ENCODE measurements around the gene SEPHS1. TPM values are rescaled to one million over a fixed set of nuclear protein-coding genes. Genes with fewer than 3 reads are reported as not detected.

SEPHS1 gene
- total and polyA plus RNA-seq, 2 of the 8 experiments (the other 6 are each of a cell fraction or from before 2014, with no cell fraction given) = 270 to 683 TPM

DNA sequence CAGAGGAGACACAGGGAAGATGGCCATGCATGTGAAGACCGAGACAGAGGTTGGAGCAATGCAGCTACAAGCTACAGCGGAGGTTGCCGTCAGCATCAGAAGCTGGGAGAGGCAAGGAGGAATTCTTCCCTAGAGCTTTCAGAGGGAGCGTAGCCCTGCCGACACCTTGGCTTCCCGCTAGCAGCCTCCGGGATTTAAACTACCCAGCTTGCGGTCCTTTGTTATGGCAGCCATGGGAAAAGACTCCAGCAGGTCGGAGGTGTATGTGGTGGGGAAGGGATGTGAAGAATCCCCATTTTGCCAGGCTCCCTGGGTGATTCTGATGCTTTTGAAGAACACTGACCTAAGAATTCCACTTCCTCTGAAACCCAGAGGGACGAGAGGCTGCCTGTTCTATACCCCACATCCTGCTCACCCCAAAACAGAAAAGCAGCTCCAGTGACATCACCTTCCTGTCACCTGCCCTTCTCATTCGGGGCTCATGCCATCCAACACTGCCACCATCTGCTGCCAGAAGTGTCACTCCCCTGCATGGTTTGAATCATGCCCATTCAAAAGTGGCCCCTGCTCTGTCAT lies 3.3 kb upstream of the SEPHS1 start (continued):
- peak; percentile 7; a peak in 1 of 4 replicates for TF ChIP-seq RAD21 (IDR thresholded peaks at IDR 0.05 in 1 of 2, conservative IDR thresholded peaks at IDR 0.05 in 1 of 2; ENCODE audit: low read depth in 2 of 2, low read length in 2 of 2)
- no peak for TF ChIP-seq SUZ12 (IDR thresholded peaks at IDR 0.05; ENCODE audit: low read length)
- TF ChIP-seq, protein P1, sequence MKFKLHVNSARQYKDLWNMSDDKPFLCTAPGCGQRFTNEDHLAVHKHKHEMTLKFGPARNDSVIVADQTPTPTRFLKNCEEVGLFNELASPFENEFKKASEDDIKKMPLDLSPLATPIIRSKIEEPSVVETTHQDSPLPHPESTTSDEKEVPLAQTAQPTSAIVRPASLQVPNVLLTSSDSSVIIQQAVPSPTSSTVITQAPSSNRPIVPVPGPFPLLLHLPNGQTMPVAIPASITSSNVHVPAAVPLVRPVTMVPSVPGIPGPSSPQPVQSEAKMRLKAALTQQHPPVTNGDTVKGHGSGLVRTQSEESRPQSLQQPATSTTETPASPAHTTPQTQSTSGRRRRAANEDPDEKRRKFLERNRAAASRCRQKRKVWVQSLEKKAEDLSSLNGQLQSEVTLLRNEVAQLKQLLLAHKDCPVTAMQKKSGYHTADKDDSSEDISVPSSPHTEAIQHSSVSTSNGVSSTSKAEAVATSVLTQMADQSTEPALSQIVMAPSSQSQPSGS (IDR thresholded peaks at IDR 0.05; ENCODE audit: low read length) = no peak
- peak; percentile 82 for TF ChIP-seq SAP30 (IDR thresholded peaks at IDR 0.05; ENCODE audit: insufficient read depth, insufficient replicate concordance, low read length)
- TF ChIP-seq KDM1A (IDR thresholded peaks at IDR 0.05; ENCODE audit: borderline replicate concordance, low read length) = 0 out of 2 replicates have a peak, but pooled peaks have one; percentile 29
- no peak for TF ChIP-seq SP4 (IDR thresholded peaks at IDR 0.05; ENCODE audit: low read length)
- TF ChIP-seq GABPA (IDR thresholded peaks at IDR 0.05; ENCODE audit: borderline replicate concordance, insufficient read depth, low read length) = no peak
- peak; percentile 79 for TF ChIP-seq YY1 (IDR thresholded peaks at IDR 0.05; ENCODE audit: low read depth, low read length)
- TF ChIP-seq CHD2 (IDR thresholded peaks at IDR 0.05; ENCODE audit: low read length) = 0 out of 2 replicates have a peak, but pooled peaks have one; percentile 6
- TF ChIP-seq BRCA1 (IDR thresholded peaks at IDR 0.05; ENCODE audit: low read depth, low read length) = no peak
- peak; percentile 55 for TF ChIP-seq CTBP2 (IDR thresholded peaks at IDR 0.05; ENCODE audit: borderline replicate concordance, insufficient read depth, insufficient read length, low read length)
- peak; percentile 60 for TF ChIP-seq TAF7 (optimal IDR thresholded peaks at IDR 0.05; ENCODE audit: borderline replicate concordance, low read depth, low read length)
- TF ChIP-seq EP300 (IDR thresholded peaks at IDR 0.05; ENCODE audit: borderline replicate concordance in 1 of 2, low read depth in 2 of 2, low read length in 2 of 2) = peak in 1 of 2 experiments; percentile 32; a peak in 1 of 3 replicates
- TF ChIP-seq, protein P2, sequence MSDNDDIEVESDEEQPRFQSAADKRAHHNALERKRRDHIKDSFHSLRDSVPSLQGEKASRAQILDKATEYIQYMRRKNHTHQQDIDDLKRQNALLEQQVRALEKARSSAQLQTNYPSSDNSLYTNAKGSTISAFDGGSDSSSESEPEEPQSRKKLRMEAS (IDR thresholded peaks at IDR 0.05) = peak; percentile 39; the same call in 1 of the 2 replicates
- TF ChIP-seq SP1 (IDR thresholded peaks at IDR 0.05; ENCODE audit: low read depth, low read length) = 0 out of 2 replicates have a peak, but pooled peaks have one; percentile 8
- peak; percentile 67 for TF ChIP-seq TBP (IDR thresholded peaks at IDR 0.05; ENCODE audit: low read depth, low read length)

All from H1 (cell line).